OCI-LY7 (cell line): ENCODE results near the gene B4GAT1.

Experiments used
- CTCF ChIP-seq: fragments of 200-600 bp; sonication (generic); conservative IDR thresholded peaks from 2 replicates; pipeline ENCODE4 v1.5.1; 2014; ENCODE audit warnings: mild to moderate bottlenecking, antibody characterized with exemption, low read length, moderate library complexity, mixed read lengths
- EZH2phosphoT487 ChIP-seq: fragments of 200-600 bp; sonication (generic); IDR thresholded peaks from 2 replicates; pipeline ENCODE4 v1.6.1; 2018; ENCODE audit warnings: low read depth, borderline replicate concordance, mild to moderate bottlenecking, mixed run types, antibody characterized with exemption, low read length, moderate library complexity, mixed read lengths

- TF ChIP-seq CTCF (peak; percentile 97), EZH2phosphoT487 (no peak)
Measured at GRCh38 chr11:66386171-66387069, 39.0 kb upstream of the B4GAT1 start.
